Measurements from ENCODE around the gene SPAG8. TPM values are rescaled to one million over a fixed set of nuclear protein-coding genes. Genes with fewer than 3 reads are reported as not detected.

SPAG8 gene
- total RNA-seq, 2 experiments from 2014 or later, result 1.1 to 1.4 TPM

DNA sequence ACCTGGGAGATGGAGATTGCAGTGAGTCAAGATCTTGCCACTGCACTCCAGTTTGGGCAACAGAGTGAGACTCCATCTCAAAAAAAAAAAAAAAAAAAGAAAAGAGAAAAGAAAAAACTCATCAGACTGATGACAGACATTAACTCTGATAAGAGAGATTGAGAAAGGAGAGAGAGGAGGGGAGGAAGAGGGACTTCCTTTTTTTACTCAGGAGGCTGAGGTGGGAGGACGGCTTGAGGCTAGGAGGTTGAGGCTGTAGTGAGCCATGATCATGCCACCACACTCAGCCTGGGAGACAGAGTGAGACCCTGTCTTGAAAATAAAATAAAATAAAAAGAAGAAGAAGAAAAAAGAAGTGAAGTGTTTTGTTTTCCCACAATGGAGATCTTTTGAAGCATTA is 48.3 kb downstream of the SPAG8 start:
- Mint-ChIP-seq H3K4me3 (no peak overlapping the region), H3K27ac (no peak overlapping the region), H3K27me3 (no peaks in the 10 kb centered on the region), H3K9me3 (no peaks in the 10 kb centered on the region), H3K4me1 (ENCODE audit: low read depth) (peaks cover 20% of the 10 kb centered on the region), H3K36me3 (peaks cover 3% of the 10 kb centered on the region)
- POLR2A ChIA-PET, result no interaction called here
- DNase-seq, result no peak
- intact Hi-C loops (cut with micrococcal nuclease), result no loop called here
- CTCF ChIA-PET, result interaction anchor here (0.8 to 1.0 kb wide), 2 partner anchors 26 to 139 kb away, joined by 3 read pairs; no protein-coding TSS in a partner anchor

DNA sequence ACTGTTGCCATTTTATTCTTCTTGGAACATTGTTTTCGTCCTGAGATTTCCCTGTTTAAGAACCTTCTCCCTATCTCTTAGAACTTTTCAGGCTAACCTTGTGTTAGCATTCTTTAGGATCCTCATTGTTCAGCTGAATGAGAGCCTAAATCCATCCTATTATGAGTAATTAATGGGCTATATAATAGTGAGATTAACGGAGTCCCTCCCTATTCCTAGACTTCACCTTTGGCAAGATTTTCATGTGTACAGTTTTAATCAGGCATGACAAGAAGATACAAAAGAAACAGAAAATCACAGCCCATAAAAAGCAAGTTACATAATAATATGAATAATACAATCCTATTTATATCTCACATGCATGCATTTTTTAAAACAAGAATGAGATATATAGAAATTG is 48.9 kb downstream of the SPAG8 start:
- Mint-ChIP-seq H3K36me3 (peaks cover 3% of the 10 kb centered on the region), H3K27me3 (no peaks in the 10 kb centered on the region), H3K4me3 (no peak overlapping the region), H3K9me3 (no peaks in the 10 kb centered on the region), H3K27ac (no peak overlapping the region), H3K4me1 (ENCODE audit: low read depth) (peaks cover 26% of the 10 kb centered on the region)
- intact Hi-C loops (cut with micrococcal nuclease), result no loop called here
- no peak for DNase-seq
- POLR2A ChIA-PET, result interaction anchor here (0.7 kb wide), 1 partner anchor 246 kb away, joined by 5 read pairs; no protein-coding TSS in a partner anchor
- CTCF ChIA-PET, result interaction anchor here (0.6 to 1.2 kb wide), 6 partner anchors 8 to 777 kb away, joined by 3 to 4 read pairs (median 3); partner anchors contain the start of genes GBA2 and RGP1

DNA sequence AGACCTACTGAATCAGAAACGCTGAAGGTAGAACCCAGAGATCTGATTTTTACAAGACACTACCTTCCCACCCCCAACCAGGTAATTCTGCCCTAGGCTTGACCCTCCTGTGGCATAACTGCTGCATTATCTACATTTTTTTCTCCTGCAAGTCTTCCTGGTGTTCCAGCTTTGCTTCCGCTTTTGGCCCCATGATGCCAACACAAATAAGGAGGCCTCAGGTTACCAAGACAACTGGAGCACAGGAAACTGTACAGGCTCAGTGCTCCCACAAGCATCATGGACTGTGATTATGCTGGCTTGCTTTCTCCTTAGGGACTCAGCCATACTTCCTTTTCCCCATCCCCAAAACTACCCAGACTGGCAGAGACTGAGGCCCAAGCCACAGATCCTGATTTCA is 51.4 kb downstream of the SPAG8 start:
- POLR2A ChIA-PET, result interaction anchor here (1.0 kb wide), 1 partner anchor 12 kb away, joined by 3 read pairs; no protein-coding TSS in a partner anchor

DNA sequence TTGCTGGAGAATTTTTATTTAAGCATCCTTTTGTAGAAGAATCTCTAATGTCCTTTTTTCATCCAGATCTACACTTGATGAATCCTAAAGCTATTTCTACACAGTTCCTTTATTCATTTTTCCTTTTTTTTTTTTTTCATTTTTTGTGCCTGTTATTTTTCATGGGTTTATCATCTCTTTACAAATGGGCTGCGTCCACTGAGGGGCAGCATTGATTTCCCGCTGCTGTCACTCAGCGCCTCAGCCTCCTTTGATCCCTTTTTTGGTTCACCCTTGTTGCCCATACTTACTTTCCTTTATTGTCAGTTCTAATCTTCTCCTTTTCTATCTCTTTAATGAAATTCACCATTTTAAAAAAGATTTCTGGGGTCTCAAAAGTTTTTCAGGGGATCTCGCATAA is 52.3 kb downstream of the SPAG8 start:
- Mint-ChIP-seq H3K27me3 (no peaks in the 10 kb centered on the region), H3K9me3 (no peaks in the 10 kb centered on the region), H3K4me1 (ENCODE audit: low read depth) (peaks cover 37% of the 10 kb centered on the region), H3K27ac (no peak overlapping the region), H3K4me3 (no peak overlapping the region), H3K36me3 (peaks cover 8% of the 10 kb centered on the region)
- no peak for DNase-seq
- intact Hi-C loops (cut with micrococcal nuclease), result no loop called here
- CTCF ChIA-PET, result interaction anchor here (0.6 to 1.8 kb wide), 4 partner anchors 11 to 134 kb away, joined by 3 to 6 read pairs (median 4); no protein-coding TSS in a partner anchor
- POLR2A ChIA-PET, result no interaction called here

More for the DNA sequence above, 51.4 kb downstream of the SPAG8 start:
- CTCF ChIA-PET, result interaction anchor here (1.3 to 1.9 kb wide), 6 partner anchors 12 to 122 kb away, joined by 3 to 7 read pairs (median 5); no protein-coding TSS in a partner anchor
- intact Hi-C loops (cut with micrococcal nuclease), result no loop called here
- H3K4me1 Mint-ChIP-seq (ENCODE audit: low read depth), result peaks cover 37% of the 10 kb centered on the region
- H3K27me3 Mint-ChIP-seq, result no peaks in the 10 kb centered on the region
- no peaks in the 10 kb centered on the region for H3K9me3 Mint-ChIP-seq
- H3K4me3 Mint-ChIP-seq, result no peak overlapping the region
- H3K27ac Mint-ChIP-seq, result no peak overlapping the region
- peaks cover 8% of the 10 kb centered on the region for H3K36me3 Mint-ChIP-seq
- DNase-seq, result no peak

Other genes starting within 250 kb of the SPAG8 start
- 10 to 100 TPM; 31.0 to 34.7 TPM for gene TESK1, start 207.0 kb downstream of the SPAG8 start, total RNA-seq
- gene CD72, start 193.8 kb downstream of the SPAG8 start, total RNA-seq, result 1 to 10 TPM; 9.4 to 9.8 TPM
- 10 to 100 TPM; 74.6 to 75.8 TPM for gene SIT1, start 161.3 kb downstream of the SPAG8 start, total RNA-seq
- over 10,000 TPM; 10,694 to 13,592 TPM for gene RMRP, start 154.2 kb downstream of the SPAG8 start, total RNA-seq
- 10 to 100 TPM; 15.0 to 15.7 TPM for gene CCDC107, start 154.0 kb downstream of the SPAG8 start, total RNA-seq
- gene ARHGEF39, start 147.1 kb downstream of the SPAG8 start, total RNA-seq, result 10 to 100 TPM; 28.1 to 28.2 TPM
- 1 to 10 TPM in 1 of 2 experiments, under 1 TPM in 1; 0.90 to 1.6 TPM for gene CA9, start 138.3 kb downstream of the SPAG8 start, total RNA-seq
- 1 to 10 TPM; 3.9 to 5.3 TPM for gene TPM2, start 122.3 kb downstream of the SPAG8 start, total RNA-seq
- gene TLN1, start 80.1 kb downstream of the SPAG8 start, total RNA-seq, result 100 to 1,000 TPM; 285 to 287 TPM
- 10 to 100 TPM; 27.7 to 29.9 TPM for gene CREB3, start 79.6 kb downstream of the SPAG8 start, total RNA-seq
- 10 to 100 TPM; 30.4 to 30.7 TPM for gene GBA2, start 63.0 kb downstream of the SPAG8 start, total RNA-seq
- 10 to 100 TPM; 17.4 to 18.0 TPM for gene RGP1, start 63.0 kb downstream of the SPAG8 start, total RNA-seq
- gene MSMP, start 58.0 kb downstream of the SPAG8 start, total RNA-seq, result not detected
- gene NPR2, start 20.7 kb downstream of the SPAG8 start, total RNA-seq, result 1 to 10 TPM; 8.9 to 9.6 TPM
- 10 to 100 TPM; 67.8 to 72.6 TPM for gene HINT2, start 2.8 kb upstream of the SPAG8 start, total RNA-seq
- gene FAM221B, start 16.5 kb upstream of the SPAG8 start, total RNA-seq, result not detected
- gene TMEM8B, start 17.0 kb upstream of the SPAG8 start, total RNA-seq, result 1 to 10 TPM; 5.9 to 6.0 TPM
- gene OR13J1, start 58.1 kb upstream of the SPAG8 start, total RNA-seq, result not detected
- not detected for gene HRCT1, start 93.9 kb upstream of the SPAG8 start, total RNA-seq
- gene SPAAR, start 97.2 kb upstream of the SPAG8 start, total RNA-seq, result not detected
- not detected for gene OR2S2, start 145.9 kb upstream of the SPAG8 start, total RNA-seq
- 1 to 10 TPM; 6.1 to 7.2 TPM for gene RECK, start 224.7 kb upstream of the SPAG8 start, total RNA-seq